Panc1 (cell line): ENCODE results near the gene ITGA3. TPM values are rescaled to one million over a fixed set of nuclear protein-coding genes. Genes with fewer than 3 reads are reported as not detected.

ENCODE experiments used
- ATAC-seq: fragments of 200-7000 bp; cut with Tn5 transposase; 2 replicates; pipeline ENCODE4 v1.9.1; 2020; ENCODE audit warnings: mild to moderate bottlenecking, moderate library complexity
- BruUV-seq: library from RNA; stranded (reverse); fragments of 400-500 nt; replicated peaks from 2 replicates; lab custom pipeline; 2021; lab: Mats Ljungman, UMichigan
- CTCF ChIA-PET: fragments of 300-600 bp; sonication (Branson Sonifier 250); formaldehyde crosslinking; loops from one replicate; lab custom pipeline; 2022; ENCODE audit warnings: antibody characterized with exemption; lab: Charles Lee
- POLR2A ChIA-PET: fragments of 300-600 bp; sonication (Branson Sonifier 250); formaldehyde crosslinking; loops from one replicate; lab custom pipeline; 2022; ENCODE audit warnings: antibody characterized with exemption; lab: Charles Lee
- DNase-seq: peaks from one replicate; pipeline ENCODE4 v3.0.0-alpha.2; 2010; ENCODE audit warnings: low read depth, low spot score
- H3K27ac ChIP-seq: 2 replicates; pipeline ENCODE4 v1.5.1; 2011; ENCODE audit warnings: mild to moderate bottlenecking, low read length, inconsistent platforms
- H3K27me3 ChIP-seq: fragments of 200-500 bp; sonication (Bioruptor generic); 2 replicates; pipeline ENCODE4 v1.6.0; 2014; ENCODE audit warnings: low read length, inconsistent platforms; ENCODE audit not compliant: control insufficient read depth, insufficient read depth
- H3K36me3 ChIP-seq: fragments of 200-500 bp; sonication (Bioruptor generic); 2 replicates; pipeline ENCODE4 v1.5.1; 2014; ENCODE audit warnings: inconsistent platforms, mild to moderate bottlenecking, low read length, moderate library complexity; ENCODE audit not compliant: control insufficient read depth, insufficient read depth
- H3K4me1 ChIP-seq: 2 replicates; pipeline ENCODE4 v1.5.1; 2011; ENCODE audit warnings: inconsistent platforms, mild to moderate bottlenecking, low read length, moderate library complexity; ENCODE audit not compliant: control insufficient read depth, insufficient read depth
- H3K4me3 ChIP-seq, 2 experiments: 2 replicates each; pipeline ENCODE4 v1.5.1; 2011 to 2012; ENCODE audit warnings: low read depth in 2 of 2, low read length in 2 of 2, mild to moderate bottlenecking in 2 of 2, inconsistent platforms in 1 of 2, moderate library complexity in 1 of 2
- H3K9me3 ChIP-seq: fragments of 200-500 bp; sonication (Bioruptor generic); 2 replicates; pipeline ENCODE4 v1.5.1; 2014; ENCODE audit warnings: low read depth, mild to moderate bottlenecking, inconsistent platforms, low read length, moderate library complexity; ENCODE audit not compliant: control insufficient read depth, insufficient read depth
- CTCF ChIP-seq: fragments of 450-650 bp; IDR thresholded peaks from 2 replicates; pipeline ENCODE4 v1.5.1; 2017; ENCODE audit warnings: mild to moderate bottlenecking
- POLR2AphosphoS5 ChIP-seq: IDR thresholded peaks from 2 replicates; pipeline ENCODE4 v1.6.1; 2012; ENCODE audit warnings: mild to moderate bottlenecking, low read depth, low read length, moderate library complexity
- REST ChIP-seq, 2 experiments: IDR thresholded peaks; 2 replicates each; pipeline ENCODE4 v1.6.1; 2011 to 2012; ENCODE audit warnings: low read depth in 2 of 2, control low read depth in 1 of 2, low read length in 1 of 2, mild to moderate bottlenecking in 1 of 2, moderate library complexity in 1 of 2; ENCODE audit not compliant: insufficient read depth in 1 of 2
- SIN3A ChIP-seq: IDR thresholded peaks from 2 replicates; pipeline ENCODE4 v1.6.1; 2012; ENCODE audit warnings: low read depth, mild to moderate bottlenecking, low read length, moderate library complexity, borderline replicate concordance; ENCODE audit not compliant: insufficient read depth
- TCF7L2 ChIP-seq: IDR thresholded peaks from 2 replicates; pipeline ENCODE4 v1.6.1; 2011; ENCODE audit warnings: mild to moderate bottlenecking, low read depth, low read length, inconsistent platforms
- in situ Hi-C: cut with HindIII; loops from 2 replicates; pipeline ENCODE4 v1.10.0; 2016; ENCODE audit warnings: low sequenced_read_pairs, low pct_unique_long_range_greater_than_20kb
- intact Hi-C: fragments of 100-400 bp; cut with micrococcal nuclease; formaldehyde crosslinking; loops from one replicate; pipeline ENCODE4 v1.10.0; 2022; ENCODE audit not compliant: unreplicated experiment
- total RNA-seq: library from RNA; stranded (reverse); gene quantifications from one replicate; pipeline ENCODE4 v1.2.1, GENCODE V29; 2021; ENCODE audit not compliant: unreplicated experiment

The ITGA3 gene
- total RNA-seq, 1 experiment from 2014 or later: 439 TPM

GRCh38 chr17:50042211-50042610 lies 13.7 kb upstream of the ITGA3 start:
- BruUV-seq: no TSS peak
- ATAC-seq (no peak), DNase-seq (no peak)
- Histone ChIP-seq H3K4me1 (peaks cover 39% of the 10 kb centered on the region), H3K4me3 (no peak overlapping the region), H3K9me3 (no peaks in the 10 kb centered on the region), H3K36me3 (no peaks in the 10 kb centered on the region), H3K27ac (no peak overlapping the region), H3K27me3 (no peaks in the 10 kb centered on the region)
- ChIA-PET CTCF (no interaction called here), POLR2A (no interaction called here)
- in situ Hi-C loops: no loop called here
- no peak for TF ChIP-seq CTCF
- TF ChIP-seq SIN3A: no peak
- TF ChIP-seq TCF7L2: no peak
- no peak for TF ChIP-seq POLR2AphosphoS5
- TF ChIP-seq REST (IDR thresholded peaks at IDR 0.05; ENCODE audit: insufficient read depth in 1 of 2, low read depth in 2 of 2, low read length in 1 of 2): no peak
- intact Hi-C loops: no loop called here

- H3K27ac ChIP-seq: peak overlapping the region; percentile 57
- CTCF ChIA-PET: no interaction called here
- POLR2A ChIA-PET: interaction anchor here (0.6 kb wide), 1 partner anchor 12 kb away, joined by 17 read pairs; no protein-coding TSS in a partner anchor
- TF ChIP-seq SIN3A (no peak), POLR2AphosphoS5 (no peak)
- 0 out of 2 replicates have a peak, but pooled peaks have one; percentile 14 for ATAC-seq
- no peak for DNase-seq
- peaks cover 39% of the 10 kb centered on the region for H3K4me1 ChIP-seq
- no TSS peak for BruUV-seq
- H3K27me3 ChIP-seq: no peaks in the 10 kb centered on the region
- intact Hi-C loops (no loop called here), in situ Hi-C loops (no loop called here)
- no peaks in the 10 kb centered on the region for H3K9me3 ChIP-seq
- H3K36me3 ChIP-seq: no peaks in the 10 kb centered on the region
- no peak overlapping the region for H3K4me3 ChIP-seq
These were observed 12.4 kb upstream of the ITGA3 start for GRCh38 chr17:50043290-50044148.

- ATAC-seq (no peak), DNase-seq (no peak)
- no peak overlapping the region for H3K4me3 ChIP-seq
- no peak for TF ChIP-seq CTCF
- TF ChIP-seq POLR2AphosphoS5: no peak
- TF ChIP-seq SIN3A: no peak
- no peak for TF ChIP-seq REST (IDR thresholded peaks at IDR 0.05; ENCODE audit: insufficient read depth in 1 of 2, low read depth in 2 of 2, low read length in 1 of 2)
- no peak for TF ChIP-seq TCF7L2
- H3K4me1 ChIP-seq: peaks cover 48% of the 10 kb centered on the region
- intact Hi-C loops (no loop called here), in situ Hi-C loops (no loop called here)
- no peaks in the 10 kb centered on the region for H3K36me3 ChIP-seq
- BruUV-seq: no TSS peak
- H3K27me3 ChIP-seq: no peaks in the 10 kb centered on the region
- POLR2A ChIA-PET: no interaction called here
- no peaks in the 10 kb centered on the region for H3K9me3 ChIP-seq
- CTCF ChIA-PET: no interaction called here
- peak overlapping the region; percentile 57 for H3K27ac ChIP-seq
These were observed 11.4 kb upstream of the ITGA3 start for GRCh38 chr17:50044483-50044882.
